IMR-90 (cell line): ENCODE results near the gene HMCN1. TPM values are rescaled to one million over a fixed set of nuclear protein-coding genes. Genes with fewer than 3 reads are reported as not detected.

Source experiments
- ATAC-seq: fragments of 200-7000 bp; cut with Tn5 transposase; 2 replicates; pipeline ENCODE4 v1.9.1; 2020; ENCODE audit warnings: low read depth, mild to moderate bottlenecking, moderate library complexity
- BruUV-seq: library from RNA; stranded (reverse); fragments of 400-500 nt; replicated peaks from 2 replicates; lab custom pipeline; 2021; lab: Mats Ljungman, UMichigan
- CTCF ChIA-PET: fragments of 300-600 bp; formaldehyde crosslinking; extraction: SDS; loops from one replicate; lab custom pipeline; 2021; ENCODE audit warnings: antibody characterized with exemption; lab: Yijun Ruan, JAX
- POLR2A ChIA-PET: fragments of 300-600 bp; sonication (Branson Sonifier 250); formaldehyde crosslinking; loops from one replicate; lab custom pipeline; 2022; ENCODE audit warnings: antibody characterized with exemption; ENCODE audit not compliant: unreplicated experiment; lab: Charles Lee
- DNase-seq: peaks from one replicate; pipeline ENCODE4 v3.0.0; 2013
- H2AFZ ChIP-seq: replicated peaks from 2 replicates; pipeline ENCODE3; 2013; ENCODE audit warnings: low read length, mild to moderate bottlenecking; ENCODE audit not compliant: poor library complexity
- H2AK5ac ChIP-seq: 2 replicates; pipeline ENCODE4 v1.6.1; 2013; ENCODE audit warnings: low read depth, low read length, inconsistent platforms
- H2AK9ac ChIP-seq: replicated peaks from 2 replicates; pipeline ENCODE3; 2013; ENCODE audit warnings: mild to moderate bottlenecking, low read depth, low read length, moderate library complexity; ENCODE audit not compliant: poor library complexity
- H2BK120ac ChIP-seq: 2 replicates; pipeline ENCODE4 v1.6.1; 2013; ENCODE audit warnings: low read depth, low read length, inconsistent platforms
- H2BK15ac ChIP-seq: 3 replicates; pipeline ENCODE4 v1.6.1; 2013; ENCODE audit warnings: low read depth, low read length, inconsistent platforms
- H2BK20ac ChIP-seq: 2 replicates; pipeline ENCODE4 v1.6.1; 2013; ENCODE audit warnings: low read depth, mild to moderate bottlenecking, inconsistent platforms, low read length, moderate library complexity
- H2BK5ac ChIP-seq: 2 replicates; pipeline ENCODE4 v1.6.1; 2013; ENCODE audit warnings: mild to moderate bottlenecking, low read depth, low read length, inconsistent platforms; ENCODE audit not compliant: poor library complexity, severe bottlenecking
- H3K14ac ChIP-seq: replicated peaks from 2 replicates; pipeline ENCODE4 v1.6.1; 2013; ENCODE audit warnings: low read depth, low read length, inconsistent platforms
- H3K18ac ChIP-seq: 2 replicates; pipeline ENCODE4 v1.6.1; 2013; ENCODE audit warnings: low read depth, low read length, control low read depth
- H3K23ac ChIP-seq: 2 replicates; pipeline ENCODE4 v1.6.1; 2013; ENCODE audit warnings: low read depth, low read length, inconsistent platforms
- H3K27ac ChIP-seq: 2 replicates; pipeline ENCODE4 v1.5.1; 2013; ENCODE audit warnings: mild to moderate bottlenecking, control low read depth, low read length; ENCODE audit not compliant: insufficient read depth
- H3K27me3 ChIP-seq: 2 replicates; pipeline ENCODE4 v1.6.1; 2013; ENCODE audit warnings: low read length; ENCODE audit not compliant: control insufficient read depth, insufficient read depth
- H3K36me3 ChIP-seq: 2 replicates; pipeline ENCODE4 v1.6.1; 2013; ENCODE audit warnings: low read length, mixed read lengths; ENCODE audit not compliant: control insufficient read depth, insufficient read depth
- H3K4ac ChIP-seq: 2 replicates; pipeline ENCODE4 v1.6.1; 2013; ENCODE audit warnings: low read depth, low read length, inconsistent platforms
- H3K4me1 ChIP-seq: 2 replicates; pipeline ENCODE4 v1.6.1; 2013; ENCODE audit warnings: low read length, mixed read lengths; ENCODE audit not compliant: control insufficient read depth, insufficient read depth
- H3K4me2 ChIP-seq: 2 replicates; pipeline ENCODE4 v1.6.1; 2013; ENCODE audit warnings: low read depth, mild to moderate bottlenecking, control low read depth, low read length, moderate library complexity
- H3K4me3 ChIP-seq: 2 replicates; pipeline ENCODE4 v1.5.1; 2013; ENCODE audit warnings: low read depth, mild to moderate bottlenecking, control low read depth, low read length, moderate library complexity; ENCODE audit not compliant: insufficient read depth
- H3K56ac ChIP-seq: 2 replicates; pipeline ENCODE4 v1.6.1; 2013; ENCODE audit warnings: low read length, inconsistent platforms; ENCODE audit not compliant: insufficient read depth; ENCODE audit errors: extremely low read depth
- H3K79me1 ChIP-seq, 2 experiments: 2 replicates each; pipeline ENCODE4 v1.6.1; 2013; ENCODE audit warnings: low read length in 2 of 2, inconsistent platforms in 1 of 2, low read depth in 1 of 2
- H3K9ac ChIP-seq: 2 replicates; pipeline ENCODE4 v1.6.1; 2013; ENCODE audit warnings: low read depth, low read length, control low read depth
- H3K9me1 ChIP-seq: 2 replicates; pipeline ENCODE4 v1.6.1; 2013; ENCODE audit warnings: low read length, inconsistent platforms; ENCODE audit not compliant: insufficient read depth
- H3K9me3 ChIP-seq: 2 replicates; pipeline ENCODE4 v1.6.1; 2013; ENCODE audit warnings: low read length; ENCODE audit not compliant: control insufficient read depth, insufficient read depth
- H4K20me1 ChIP-seq: 2 replicates; pipeline ENCODE4 v1.6.1; 2013; ENCODE audit warnings: low read length, inconsistent platforms; ENCODE audit not compliant: insufficient read depth
- H4K5ac ChIP-seq: 2 replicates; pipeline ENCODE4 v1.6.1; 2013; ENCODE audit warnings: mild to moderate bottlenecking, low read depth, low read length, control low read depth
- H4K8ac ChIP-seq, 2 experiments: 2 replicates each; pipeline ENCODE4 v1.6.1; 2013; ENCODE audit warnings: low read depth in 2 of 2, low read length in 2 of 2, control low read depth in 1 of 2, inconsistent platforms in 1 of 2
- H4K91ac ChIP-seq: 2 replicates; pipeline ENCODE4 v1.6.1; 2013; ENCODE audit warnings: low read depth, low read length, inconsistent platforms; ENCODE audit not compliant: insufficient read depth
- BHLHE40 ChIP-seq: fragments of 150-350 bp; IDR thresholded peaks from 2 replicates; pipeline ENCODE4 v1.6.1; 2016; ENCODE audit warnings: mild to moderate bottlenecking, low read depth, low read length
- CEBPB ChIP-seq: IDR thresholded peaks from 2 replicates; pipeline ENCODE4 v1.6.1; 2012; ENCODE audit warnings: low read depth, low read length, improper control_type of control experiment
- FOS ChIP-seq: fragments of 150-350 bp; IDR thresholded peaks from 2 replicates; pipeline ENCODE4 v1.6.1; 2016; ENCODE audit warnings: low read depth, low read length
- MAFK ChIP-seq: IDR thresholded peaks from 2 replicates; pipeline ENCODE4 v1.6.1; 2012; ENCODE audit warnings: low read depth, low read length, improper control_type of control experiment
- MAZ ChIP-seq: IDR thresholded peaks from 2 replicates; pipeline ENCODE4 v1.6.1; 2012; ENCODE audit warnings: low read depth, mild to moderate bottlenecking, low read length, improper control_type of control experiment, moderate library complexity, borderline replicate concordance
- MXI1 ChIP-seq: IDR thresholded peaks from 2 replicates; pipeline ENCODE4 v1.6.1; 2012; ENCODE audit warnings: low read depth, mild to moderate bottlenecking, low read length, moderate library complexity, borderline replicate concordance
- POLR2A ChIP-seq: IDR thresholded peaks from 2 replicates; pipeline ENCODE4 v1.6.1; 2012; ENCODE audit warnings: mild to moderate bottlenecking, low read depth, low read length
- RAD21 ChIP-seq: IDR thresholded peaks from 2 replicates; pipeline ENCODE4 v1.6.1; 2012; ENCODE audit warnings: low read length, improper control_type of control experiment
- RCOR1 ChIP-seq: IDR thresholded peaks from 2 replicates; pipeline ENCODE4 v1.6.1; 2012; ENCODE audit warnings: mild to moderate bottlenecking, low read length, improper control_type of control experiment; ENCODE audit not compliant: insufficient replicate concordance
- RFX5 ChIP-seq: IDR thresholded peaks from 2 replicates; pipeline ENCODE4 v1.8.0; 2012; ENCODE audit warnings: low read depth, mild to moderate bottlenecking, low read length, moderate library complexity
- SMC3 ChIP-seq: fragments of 150-350 bp; IDR thresholded peaks from 2 replicates; pipeline ENCODE4 v1.6.1; 2016; ENCODE audit warnings: low read depth, mild to moderate bottlenecking, antibody characterized with exemption, low read length, moderate library complexity
- WGBS, 2 experiments: methylation state at CpG; one replicate each; pipeline versions ENCODE4 v1.1.5 to v1.1.7; 2013; ENCODE audit warnings: missing lambda C conversion rate in 2 of 2; ENCODE audit not compliant: insufficient read length in 1 of 2; ENCODE audit errors: extremely low coverage in 2 of 2; 5-methylcytosine and 5-hydroxymethylcytosine counted together
- dilution Hi-C: fragments of 300-500 bp; cut with HindIII; formaldehyde crosslinking; loops from one replicate; pipeline ENCODE4 v1.14.3; 2018; ENCODE audit warnings: low sequenced_read_pairs; ENCODE audit not compliant: unreplicated experiment
- in situ Hi-C: fragments of 300-500 bp; cut with MboI; formaldehyde crosslinking; loops from 3 replicates; pipeline ENCODE4 v1.14.3; 2019; ENCODE audit warnings: low sequenced_read_pairs, inconsistent platforms, mixed read lengths
- intact Hi-C: fragments of 100-400 bp; cut with micrococcal nuclease; formaldehyde crosslinking; loops from 2 replicates; pipeline ENCODE4 v1.10.0; 2022
- polyA plus RNA-seq, 3 experiments: library from polyadenylated mRNA; depleted of rRNA; stranded (reverse); fragments of >200 nt; gene quantifications; 2 replicates each; pipeline ENCODE4 v1.2.3, GENCODE V29; 2012; ENCODE audit warnings: low replicate concordance in 1 of 3
- total RNA-seq: library from RNA; depleted of rRNA; stranded (reverse); fragments of >200 nt; gene quantifications from 2 replicates; pipeline ENCODE4 v1.2.3, GENCODE V29; 2012
- TF ChIP-seq, protein P1 (sequence below): fragments of 150-350 bp; IDR thresholded peaks from 2 replicates; pipeline ENCODE4 v1.6.1; 2017; ENCODE audit warnings: mild to moderate bottlenecking, antibody characterized with exemption, low read length, low read depth

HMCN1 gene
- total and polyA plus RNA-seq, 2 of the 4 experiments (the other 2 are of a cell fraction), result 6.1 to 11.7 TPM

DNA sequence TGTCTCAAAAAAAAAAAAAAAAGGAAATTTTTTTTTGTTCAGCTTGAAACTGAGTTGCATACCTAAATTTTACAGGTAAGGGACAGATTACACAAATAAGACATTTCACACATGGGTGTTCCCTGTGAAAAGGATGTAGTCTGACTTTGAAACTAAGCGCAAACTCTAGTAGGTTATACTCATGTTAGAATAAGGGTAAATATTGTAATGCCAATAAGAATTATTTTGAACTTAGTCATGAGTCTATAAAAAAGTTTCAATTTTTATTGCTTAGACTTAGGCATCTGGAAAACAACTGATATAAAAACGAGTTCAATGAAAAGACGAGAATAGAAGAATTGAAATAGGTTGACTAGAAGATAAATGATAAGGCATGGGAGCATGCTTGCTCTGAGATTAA lies 122.3 kb downstream of the HMCN1 start:
- TF ChIP-seq, protein P1, sequence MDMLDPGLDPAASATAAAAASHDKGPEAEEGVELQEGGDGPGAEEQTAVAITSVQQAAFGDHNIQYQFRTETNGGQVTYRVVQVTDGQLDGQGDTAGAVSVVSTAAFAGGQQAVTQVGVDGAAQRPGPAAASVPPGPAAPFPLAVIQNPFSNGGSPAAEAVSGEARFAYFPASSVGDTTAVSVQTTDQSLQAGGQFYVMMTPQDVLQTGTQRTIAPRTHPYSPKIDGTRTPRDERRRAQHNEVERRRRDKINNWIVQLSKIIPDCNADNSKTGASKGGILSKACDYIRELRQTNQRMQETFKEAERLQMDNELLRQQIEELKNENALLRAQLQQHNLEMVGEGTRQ, result no peak
- TF ChIP-seq MAFK (no peak), MXI1 (no peak), FOS (no peak), CEBPB (no peak), MAZ (no peak), RAD21 (no peak), POLR2A (no peak), BHLHE40 (no peak), SMC3 (no peak), RFX5 (no peak), RCOR1 (no peak)
- peaks cover 9% of the 10 kb centered on the region for H3K4me1 ChIP-seq
- no peak overlapping the region for H2AK9ac ChIP-seq
- no peaks in the 10 kb centered on the region for H3K36me3 ChIP-seq
- no peak overlapping the region for H3K23ac ChIP-seq
- H3K27me3 ChIP-seq, result no peaks in the 10 kb centered on the region
- H3K4ac ChIP-seq, result no peak overlapping the region
- no peak overlapping the region for H2BK5ac ChIP-seq
- H3K9me1 ChIP-seq, result no peaks in the 10 kb centered on the region
- H3K27ac ChIP-seq, result no peak overlapping the region
- ChIA-PET CTCF (interaction anchor here (0.7 kb wide), 1 partner anchor 18 kb away, joined by 3 read pairs; no protein-coding TSS in a partner anchor), POLR2A (no interaction called here)
- no peak for DNase-seq
- H4K5ac ChIP-seq, result no peak overlapping the region
- H3K79me1 ChIP-seq, result no peaks in the 10 kb centered on the region
- intact Hi-C loops, result no loop called here
- no peaks in the 10 kb centered on the region for H4K20me1 ChIP-seq
- H4K91ac ChIP-seq, result no peak overlapping the region
- H3K56ac ChIP-seq, result no peak overlapping the region
- H3K4me3 ChIP-seq, result no peak overlapping the region
- no peak overlapping the region for H4K8ac ChIP-seq
- H3K4me2 ChIP-seq, result no peak overlapping the region
- H2BK20ac ChIP-seq, result no peak overlapping the region
- in situ Hi-C loops, result no loop called here
- H3K9me3 ChIP-seq, result no peaks in the 10 kb centered on the region
- no peak for ATAC-seq
- no peak overlapping the region for H3K18ac ChIP-seq
- H2AFZ ChIP-seq, result no peak overlapping the region
- H2BK15ac ChIP-seq, result no peak overlapping the region
- no peak overlapping the region for H2AK5ac ChIP-seq
- H3K9ac ChIP-seq, result no peak overlapping the region
- H3K14ac ChIP-seq, result no peak overlapping the region
- no peak overlapping the region for H2BK120ac ChIP-seq
- dilution Hi-C loops, result no loop called here
- WGBS, 2 experiments, result no CpG with 5 or more reads among the region's 3 CpGs
- no TSS peak for BruUV-seq
